ENCODE results near the gene C3orf20.

DNA sequence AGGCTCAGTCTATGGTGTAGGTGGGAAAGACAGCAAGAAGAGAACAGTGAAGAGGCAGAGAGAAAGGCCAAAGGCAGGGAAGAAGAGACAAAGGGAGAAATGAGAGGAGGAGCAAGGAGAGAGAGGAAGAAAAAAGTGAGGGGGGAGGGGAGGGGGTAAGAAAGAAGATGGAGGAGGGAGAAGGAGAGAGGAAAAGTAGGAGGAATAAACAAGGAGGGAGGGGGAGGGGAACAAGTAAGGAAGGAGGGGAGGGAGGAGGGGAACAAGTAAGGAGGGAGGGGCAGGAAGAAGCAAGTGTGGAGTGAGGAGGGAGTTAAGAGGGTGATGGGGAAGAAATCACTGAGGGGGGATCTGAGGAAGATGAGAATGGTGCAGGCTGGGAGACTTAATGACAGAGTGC, 98.3 kb downstream of the C3orf20 start:
- TF ChIP-seq CTCF (IDR thresholded peaks at IDR 0.05; ENCODE audit: low read depth, low read length) (no peak), POLR2A (IDR thresholded peaks at IDR 0.05; ENCODE audit: extremely low read depth, insufficient read length) (no peak), MYC (IDR thresholded peaks at IDR 0.05; ENCODE audit: low read depth, low read length) (no peak)
- TF ChIP-seq, protein P1, sequence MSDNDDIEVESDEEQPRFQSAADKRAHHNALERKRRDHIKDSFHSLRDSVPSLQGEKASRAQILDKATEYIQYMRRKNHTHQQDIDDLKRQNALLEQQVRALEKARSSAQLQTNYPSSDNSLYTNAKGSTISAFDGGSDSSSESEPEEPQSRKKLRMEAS (IDR thresholded peaks at IDR 0.05; ENCODE audit: low read depth, low read length) = no peak
